H9 (cell line): ENCODE results near the gene TBX15. TPM values are rescaled to one million over a fixed set of nuclear protein-coding genes. Genes with fewer than 3 reads are reported as not detected.

Source experiments
- DNase-seq: peaks from one replicate; pipeline ENCODE4 v3.0.0-alpha.2; 2017
- H2AFZ ChIP-seq: one replicate; pipeline ENCODE4 v1.6.1; 2013; ENCODE audit warnings: mild to moderate bottlenecking, low read length, control low read depth, moderate library complexity
- H2AK5ac ChIP-seq: 2 replicates; pipeline ENCODE4 v1.6.1; 2013; ENCODE audit warnings: low read length, control low read depth, mixed read lengths; ENCODE audit not compliant: insufficient read length
- H2BK120ac ChIP-seq: one replicate; pipeline ENCODE4 v1.6.1; 2013; ENCODE audit warnings: low read depth, mild to moderate bottlenecking, low read length, control low read depth, inconsistent platforms; ENCODE audit not compliant: poor library complexity, severe bottlenecking
- H2BK12ac ChIP-seq: 2 replicates; pipeline ENCODE4 v1.6.1; 2013; ENCODE audit warnings: low read length, control low read depth, mixed read lengths, low read depth; ENCODE audit not compliant: insufficient read length
- H2BK15ac ChIP-seq: 2 replicates; pipeline ENCODE4 v1.6.1; 2013; ENCODE audit warnings: low read depth, low read length, control low read depth
- H2BK20ac ChIP-seq: one replicate; pipeline ENCODE4 v1.6.1; 2013; ENCODE audit warnings: low read depth, mild to moderate bottlenecking, low read length, control low read depth, inconsistent platforms; ENCODE audit not compliant: poor library complexity, severe bottlenecking
- H2BK5ac ChIP-seq: 2 replicates; pipeline ENCODE4 v1.6.1; 2013; ENCODE audit warnings: low read length, control low read depth, mixed read lengths; ENCODE audit not compliant: insufficient read length
- H3K14ac ChIP-seq: 2 replicates; pipeline ENCODE4 v1.6.1; 2013; ENCODE audit warnings: low read length, control low read depth; ENCODE audit not compliant: insufficient read depth
- H3K18ac ChIP-seq: 2 replicates; pipeline ENCODE4 v1.6.1; 2013; ENCODE audit warnings: low read depth, mild to moderate bottlenecking, mixed read lengths, low read length, control low read depth; ENCODE audit not compliant: insufficient read length
- H3K23ac ChIP-seq: 2 replicates; pipeline ENCODE4 v1.6.1; 2013; ENCODE audit warnings: low read length, control low read depth, mixed read lengths, low read depth; ENCODE audit not compliant: insufficient read length
- H3K23me2 ChIP-seq: 2 replicates; pipeline ENCODE4 v1.6.1; 2013; ENCODE audit warnings: low read depth, mild to moderate bottlenecking, mixed read lengths, low read length, control low read depth; ENCODE audit not compliant: insufficient read length, poor library complexity, severe bottlenecking
- H3K27ac ChIP-seq: 2 replicates; pipeline ENCODE4 v1.5.1; 2013; ENCODE audit warnings: low read length, control low read depth, mixed read lengths, low read depth; ENCODE audit not compliant: insufficient read length
- H3K27me3 ChIP-seq: 2 replicates; pipeline ENCODE4 v1.6.1; 2013; ENCODE audit warnings: low read length, control low read depth, inconsistent platforms; ENCODE audit not compliant: insufficient read depth
- H3K4ac ChIP-seq: 2 replicates; pipeline ENCODE4 v1.6.1; 2013; ENCODE audit warnings: low read depth, mild to moderate bottlenecking, control low read depth, inconsistent platforms, low read length, moderate library complexity
- H3K4me1 ChIP-seq: 2 replicates; pipeline ENCODE4 v1.6.1; 2013; ENCODE audit warnings: low read length, control low read depth, inconsistent platforms; ENCODE audit not compliant: insufficient read depth
- H3K4me2 ChIP-seq: 2 replicates; pipeline ENCODE4 v1.6.1; 2013; ENCODE audit warnings: low read length, control low read depth, mixed read lengths; ENCODE audit not compliant: insufficient read length, insufficient read depth
- H3K56ac ChIP-seq: 2 replicates; pipeline ENCODE4 v1.6.1; 2013; ENCODE audit warnings: low read depth, mild to moderate bottlenecking, mixed read lengths, low read length, control low read depth; ENCODE audit not compliant: insufficient read length
- H3K79me1 ChIP-seq: 2 replicates; pipeline ENCODE4 v1.6.1; 2013; ENCODE audit warnings: low read depth, mild to moderate bottlenecking, moderate library complexity, low read length, control low read depth, inconsistent platforms; ENCODE audit not compliant: insufficient read depth, poor library complexity, severe bottlenecking
- H3K79me2 ChIP-seq: 2 replicates; pipeline ENCODE4 v1.6.1; 2013; ENCODE audit warnings: low read length, control low read depth, inconsistent platforms; ENCODE audit not compliant: insufficient read depth
- H3K9ac ChIP-seq: 2 replicates; pipeline ENCODE4 v1.6.1; 2013; ENCODE audit warnings: low read length, control low read depth, mixed read lengths; ENCODE audit not compliant: insufficient read length; ENCODE audit errors: extremely low read depth
- H3K9me3 ChIP-seq: one replicate; pipeline ENCODE4 v1.6.1; 2013; ENCODE audit warnings: low read depth, low read length, inconsistent platforms; ENCODE audit not compliant: control insufficient read depth
- H3T11ph ChIP-seq: one replicate; pipeline ENCODE4 v1.6.1; 2013; ENCODE audit warnings: mild to moderate bottlenecking, low read length, control low read depth, inconsistent platforms
- H4K20me1 ChIP-seq: one replicate; pipeline ENCODE4 v1.6.1; 2013; ENCODE audit not compliant: control insufficient read depth, insufficient read length, insufficient read depth
- H4K5ac ChIP-seq: 2 replicates; pipeline ENCODE4 v1.6.1; 2013; ENCODE audit warnings: low read depth, mild to moderate bottlenecking, mixed read lengths, low read length, control low read depth; ENCODE audit not compliant: insufficient read length
- H4K8ac ChIP-seq: replicated peaks from 2 replicates; pipeline ENCODE4 v1.6.1; 2013; ENCODE audit warnings: low read length, control low read depth, mixed read lengths, low read depth; ENCODE audit not compliant: insufficient read length
- H4K91ac ChIP-seq: 2 replicates; pipeline ENCODE4 v1.6.1; 2013; ENCODE audit warnings: low read depth, mild to moderate bottlenecking, moderate library complexity, mixed read lengths, low read length, control low read depth; ENCODE audit not compliant: insufficient read length
- H3K27ac Mint-ChIP-seq, 3 experiments: 2 replicates in 2 of 3; 3 replicates in 1 of 3; pipeline ENCODE4 v1.8.0; 2020 to 2021; ENCODE audit warnings: mixed read lengths in 3 of 3, mild to moderate bottlenecking in 1 of 3, moderate library complexity in 1 of 3
- H3K27me3 Mint-ChIP-seq: 2 replicates; pipeline ENCODE4 v1.8.0; 2021; ENCODE audit warnings: low read depth, mild to moderate bottlenecking, moderate library complexity, mixed read lengths
- H3K36me3 Mint-ChIP-seq, 3 experiments: 2 replicates in 2 of 3; 3 replicates in 1 of 3; pipeline ENCODE4 v1.8.0; 2020 to 2021; ENCODE audit warnings: low read depth in 3 of 3, mixed read lengths in 3 of 3; ENCODE audit not compliant: insufficient read depth in 1 of 3
- H3K4me1 Mint-ChIP-seq, 2 experiments: 2 replicates each; pipeline ENCODE4 v1.8.0; 2020; ENCODE audit warnings: mixed read lengths in 2 of 2
- H3K4me3 Mint-ChIP-seq, 2 experiments: 2 replicates in 1 of 2; 3 replicates in 1 of 2; pipeline ENCODE4 v1.8.0; 2020 to 2021; ENCODE audit warnings: mild to moderate bottlenecking in 2 of 2, mixed read lengths in 2 of 2, moderate library complexity in 1 of 2
- H3K9me3 Mint-ChIP-seq, 2 experiments: 2 replicates in 1 of 2; 3 replicates in 1 of 2; pipeline ENCODE4 v1.8.0; 2020; ENCODE audit warnings: mild to moderate bottlenecking in 2 of 2, mixed read lengths in 2 of 2, moderate library complexity in 1 of 2
- total RNA-seq: library from RNA; stranded (reverse); gene quantifications from 2 replicates; pipeline ENCODE4 v1.2.1, GENCODE V29; 2021
- TF ChIP-seq, protein P1 (sequence below): fragments of 200-600 bp; sonication (generic); conservative IDR thresholded peaks from 3 replicates; pipeline ENCODE4 v1.8.0; 2021; ENCODE audit warnings: antibody characterized with exemption, mild to moderate bottlenecking

TBX15 gene
- total RNA-seq, 1 experiment from 2014 or later, result 0.07 TPM

DNA sequence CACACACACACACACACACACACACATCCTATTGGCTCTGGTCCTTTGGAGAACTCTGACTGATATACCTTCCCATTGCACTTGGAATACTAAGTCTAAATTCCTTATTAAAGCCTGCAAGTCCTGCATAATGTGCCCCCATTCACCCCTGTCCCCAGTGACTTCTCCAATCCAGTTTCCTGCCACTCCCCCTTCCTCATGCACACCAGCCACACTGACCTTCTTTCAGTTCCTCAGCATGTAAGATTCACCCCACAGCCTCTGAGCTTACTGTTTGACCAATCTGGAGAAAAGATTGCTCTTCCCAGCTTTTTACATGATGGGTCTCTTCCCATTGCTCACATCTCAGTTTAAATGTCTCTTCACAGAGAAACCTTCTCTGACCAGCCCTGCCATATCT lies 146.6 kb downstream of the TBX15 start:
- Mint-ChIP-seq H3K4me3 (no peak overlapping the region), H3K4me1 (peaks cover 0 to 4% of the 10 kb centered on the region in 2 experiments; a peak in 2 of 4 replicates), H3K9me3 (no peaks in the 10 kb centered on the region; a peak in 1 of 5 replicates), H3K36me3 (no peaks in the 10 kb centered on the region), H3K27ac (no peak overlapping the region), H3K27me3 (peaks cover 4% of the 10 kb centered on the region)
- Histone ChIP-seq H4K91ac (no peak overlapping the region), H3K14ac (no peak overlapping the region), H3K27me3 (no peaks in the 10 kb centered on the region), H3K4me1 (no peaks in the 10 kb centered on the region), H2BK20ac (no peak overlapping the region), H3K9ac (no peak overlapping the region), H3K79me1 (no peaks in the 10 kb centered on the region), H2BK15ac (no peak overlapping the region), H3T11ph (no peak overlapping the region), H3K79me2 (no peaks in the 10 kb centered on the region), H3K18ac (no peak overlapping the region), H3K27ac (no peak overlapping the region), H3K23me2 (no peaks in the 10 kb centered on the region), H2AFZ (no peak overlapping the region), H2BK5ac (no peak overlapping the region), H3K9me3 (no peaks in the 10 kb centered on the region), H3K4ac (no peak overlapping the region), H2AK5ac (no peak overlapping the region), H2BK120ac (no peak overlapping the region), H4K5ac (no peak overlapping the region), H4K8ac (no peak overlapping the region), H3K56ac (no peak overlapping the region), H4K20me1 (no peaks in the 10 kb centered on the region), H3K4me2 (no peak overlapping the region), H3K23ac (no peak overlapping the region), H2BK12ac (no peak overlapping the region)
- no peak for DNase-seq
- TF ChIP-seq, protein P1, sequence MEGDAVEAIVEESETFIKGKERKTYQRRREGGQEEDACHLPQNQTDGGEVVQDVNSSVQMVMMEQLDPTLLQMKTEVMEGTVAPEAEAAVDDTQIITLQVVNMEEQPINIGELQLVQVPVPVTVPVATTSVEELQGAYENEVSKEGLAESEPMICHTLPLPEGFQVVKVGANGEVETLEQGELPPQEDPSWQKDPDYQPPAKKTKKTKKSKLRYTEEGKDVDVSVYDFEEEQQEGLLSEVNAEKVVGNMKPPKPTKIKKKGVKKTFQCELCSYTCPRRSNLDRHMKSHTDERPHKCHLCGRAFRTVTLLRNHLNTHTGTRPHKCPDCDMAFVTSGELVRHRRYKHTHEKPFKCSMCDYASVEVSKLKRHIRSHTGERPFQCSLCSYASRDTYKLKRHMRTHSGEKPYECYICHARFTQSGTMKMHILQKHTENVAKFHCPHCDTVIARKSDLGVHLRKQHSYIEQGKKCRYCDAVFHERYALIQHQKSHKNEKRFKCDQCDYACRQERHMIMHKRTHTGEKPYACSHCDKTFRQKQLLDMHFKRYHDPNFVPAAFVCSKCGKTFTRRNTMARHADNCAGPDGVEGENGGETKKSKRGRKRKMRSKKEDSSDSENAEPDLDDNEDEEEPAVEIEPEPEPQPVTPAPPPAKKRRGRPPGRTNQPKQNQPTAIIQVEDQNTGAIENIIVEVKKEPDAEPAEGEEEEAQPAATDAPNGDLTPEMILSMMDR, result no peak

Other genes with a start within 250 kb of the TBX15 start
- 8.2 and 9.7 TPM in 2 replicates for gene WARS2, start 152.3 kb upstream of the TBX15 start, total RNA-seq